SIG-M5 treated with dmso at 0.1 percent for 504 hours (cell line): ENCODE results near the gene ARID3C.

ENCODE experiments used
- DNase-seq: peaks from one replicate; lab custom pipeline; 2025; ENCODE audit not compliant: unreplicated experiment; lab: John Stamatoyannopoulos, UW

The ARID3C gene, protein sequence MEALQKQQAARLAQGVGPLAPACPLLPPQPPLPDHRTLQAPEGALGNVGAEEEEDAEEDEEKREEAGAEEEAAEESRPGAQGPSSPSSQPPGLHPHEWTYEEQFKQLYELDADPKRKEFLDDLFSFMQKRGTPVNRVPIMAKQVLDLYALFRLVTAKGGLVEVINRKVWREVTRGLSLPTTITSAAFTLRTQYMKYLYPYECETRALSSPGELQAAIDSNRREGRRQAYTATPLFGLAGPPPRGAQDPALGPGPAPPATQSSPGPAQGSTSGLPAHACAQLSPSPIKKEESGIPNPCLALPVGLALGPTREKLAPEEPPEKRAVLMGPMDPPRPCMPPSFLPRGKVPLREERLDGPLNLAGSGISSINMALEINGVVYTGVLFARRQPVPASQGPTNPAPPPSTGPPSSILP

DNA sequence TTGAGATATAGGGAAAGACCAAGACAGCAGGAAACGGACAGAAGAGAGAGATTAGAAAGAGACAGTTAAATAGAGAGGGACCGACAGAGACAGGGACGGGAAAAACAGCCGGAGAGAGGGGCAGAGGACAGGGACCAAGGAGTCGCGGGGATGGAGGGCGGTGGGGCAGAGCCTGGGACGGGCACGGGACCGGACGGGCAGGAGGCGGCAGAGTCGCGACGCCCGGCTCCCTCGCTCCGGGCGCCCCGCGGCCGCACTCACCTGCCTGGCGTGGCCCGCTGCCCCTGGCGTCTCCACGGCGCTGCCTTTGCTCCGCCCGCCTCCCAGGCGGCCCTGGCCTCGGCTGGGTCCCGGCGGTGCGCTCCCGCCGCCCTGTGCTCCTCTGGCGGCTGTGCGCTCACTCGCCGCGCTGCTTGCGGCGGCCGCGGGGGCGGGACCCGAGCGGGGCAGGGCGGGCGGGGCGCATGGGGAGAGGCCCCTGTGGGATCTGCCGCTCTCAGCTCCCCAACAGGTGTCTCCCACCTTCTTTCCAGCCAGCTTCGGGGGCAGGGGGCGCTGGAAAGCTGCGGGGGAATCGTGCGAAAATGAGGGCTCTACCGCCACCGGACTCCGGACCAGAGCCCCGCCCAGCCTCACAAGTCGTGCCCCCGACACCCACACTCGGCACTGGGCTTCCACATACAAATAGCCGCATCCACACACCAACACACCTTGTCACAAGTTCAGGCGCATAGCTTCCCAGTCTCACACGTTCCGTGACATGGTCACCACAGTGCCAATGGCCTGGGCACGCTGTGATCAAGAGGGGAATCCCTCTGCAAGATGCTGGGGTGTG lies at the start of gene ARID3C:
Gene ARID3C (minus strand): TSS at position 411 of the 835 bp plus-strand sequence. CDS start 1,052 bp downstream, outside the sequence.
- no peak for DNase-seq

DNA sequence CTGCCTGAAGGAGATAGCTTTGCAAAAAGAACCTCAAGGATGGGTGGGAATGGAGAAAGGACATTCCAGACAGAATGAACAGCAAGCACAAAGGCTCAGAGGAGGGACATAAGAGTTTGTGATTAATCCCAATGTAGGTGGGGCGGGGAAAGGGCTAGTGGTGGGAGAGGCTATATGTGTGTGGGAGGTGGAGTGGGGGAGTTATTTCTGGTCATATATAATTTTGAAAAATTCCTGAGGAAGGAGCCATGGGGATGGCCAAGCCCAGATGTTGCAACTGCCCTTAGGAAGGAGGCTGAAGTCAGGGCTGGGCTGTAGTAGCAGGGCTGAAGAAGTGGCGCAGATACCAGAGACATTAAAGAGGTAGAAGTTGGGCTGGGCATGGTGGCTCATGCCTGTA lies 47.0 kb upstream of the ARID3C start:
- DNase-seq: no peak

DNA sequence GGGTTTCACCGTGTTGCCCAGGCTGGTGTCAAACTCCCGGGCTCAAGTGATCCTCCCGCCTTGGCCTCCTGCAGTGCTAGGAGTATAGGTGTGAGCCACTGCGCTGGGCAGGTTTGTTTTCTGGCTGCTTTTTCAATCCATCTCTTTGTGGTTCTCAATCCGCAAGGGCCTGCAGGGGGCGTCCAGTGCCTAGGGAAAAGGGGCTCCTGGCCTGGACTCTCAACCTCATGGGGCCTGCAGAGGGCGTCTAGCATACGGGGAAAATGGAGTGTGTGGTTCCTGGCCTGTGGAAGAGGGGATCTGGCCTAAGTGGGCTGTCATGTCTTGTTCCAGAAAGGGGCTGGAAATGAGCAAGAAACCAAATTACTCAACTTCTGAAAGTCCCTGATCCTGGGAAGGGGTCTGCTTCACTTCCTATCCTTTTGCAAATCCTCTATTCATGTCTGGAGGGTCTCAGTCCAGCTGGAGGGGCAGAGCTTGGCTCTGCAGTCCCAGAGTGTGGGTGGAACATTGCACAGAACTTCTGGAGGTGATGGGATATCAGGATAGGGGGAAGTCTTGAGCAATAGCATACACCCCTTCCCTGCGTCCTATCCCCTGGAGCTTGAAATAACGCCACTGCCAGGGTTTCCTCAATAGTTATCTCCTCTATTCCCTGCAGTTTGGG lies 46.3 kb upstream of the ARID3C start:
- DNase-seq: peak; percentile 80

DNA sequence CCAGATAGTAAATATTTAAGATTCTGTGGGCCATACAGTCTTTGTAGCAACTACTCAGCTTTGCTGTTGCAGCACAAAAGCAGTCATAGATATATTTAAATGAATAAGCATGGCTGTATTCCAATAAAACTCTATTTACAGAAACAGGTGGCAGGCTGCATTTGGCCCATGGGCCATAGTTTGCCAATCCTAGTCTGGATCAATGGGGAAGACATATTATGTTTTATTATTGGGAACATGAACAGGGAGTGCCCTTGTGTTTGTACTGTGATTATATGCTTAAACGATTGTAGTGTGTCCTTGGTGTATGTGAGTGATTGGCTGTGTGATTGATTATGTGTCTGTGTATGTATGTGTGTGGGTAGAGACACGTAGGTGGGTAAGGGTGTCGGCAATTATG lies 45.6 kb upstream of the ARID3C start:
- DNase-seq: no peak

DNA sequence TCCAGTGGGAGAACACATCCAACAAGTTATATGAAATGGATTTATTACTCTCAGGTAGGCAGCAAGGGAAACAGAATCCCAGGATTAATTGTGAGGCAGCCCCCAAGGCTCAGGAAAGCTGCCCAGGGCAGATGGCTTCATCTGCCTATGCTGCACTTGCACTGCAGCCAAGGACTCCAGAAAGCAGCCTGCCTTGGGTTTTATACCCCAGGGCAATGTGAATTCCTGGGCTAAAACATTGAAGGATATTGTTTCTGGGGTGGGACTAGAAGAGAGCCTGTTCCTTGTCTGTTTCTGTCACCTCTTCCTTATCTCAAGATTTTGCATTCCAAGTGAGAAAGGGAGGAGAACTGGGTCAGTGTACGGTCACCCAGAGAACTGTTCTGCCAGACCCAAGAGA lies 42.4 kb upstream of the ARID3C start:
- no peak for DNase-seq

DNA sequence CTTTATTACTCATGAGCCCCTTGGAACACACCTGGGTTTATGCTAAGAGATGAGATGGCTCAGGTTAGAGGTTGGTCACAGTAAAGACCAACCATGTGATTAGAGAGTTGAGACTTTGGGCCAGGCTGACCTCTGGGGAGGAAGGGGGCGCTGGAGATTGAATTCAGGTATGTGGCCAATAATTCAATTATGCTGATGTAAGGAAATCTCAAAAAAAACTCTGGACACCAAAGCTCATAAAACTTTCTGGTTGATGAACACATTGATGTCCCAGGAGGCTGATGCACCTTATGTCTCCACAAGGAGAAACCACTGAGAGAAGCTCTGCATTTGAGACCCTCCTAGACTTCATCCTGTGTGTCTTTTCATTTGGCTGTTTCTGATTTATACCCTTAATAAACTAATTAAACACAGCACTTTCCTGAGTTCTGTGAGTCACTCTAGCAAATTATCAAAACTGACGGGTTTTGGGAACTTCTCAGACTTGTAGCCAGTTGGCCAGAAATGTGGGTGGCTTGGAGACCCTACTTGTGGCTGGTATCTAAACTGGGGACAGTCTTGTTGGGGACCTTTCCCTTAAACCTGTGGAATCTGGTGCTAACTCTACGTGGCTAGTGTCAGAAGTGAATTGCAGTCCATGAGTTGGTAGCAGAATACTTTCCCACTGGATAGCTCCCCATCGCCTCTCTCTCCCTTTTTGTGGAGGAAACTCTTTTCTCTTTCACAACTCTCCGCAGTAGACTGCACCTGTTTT lies 41.1 kb upstream of the ARID3C start:
- no peak for DNase-seq

DNA sequence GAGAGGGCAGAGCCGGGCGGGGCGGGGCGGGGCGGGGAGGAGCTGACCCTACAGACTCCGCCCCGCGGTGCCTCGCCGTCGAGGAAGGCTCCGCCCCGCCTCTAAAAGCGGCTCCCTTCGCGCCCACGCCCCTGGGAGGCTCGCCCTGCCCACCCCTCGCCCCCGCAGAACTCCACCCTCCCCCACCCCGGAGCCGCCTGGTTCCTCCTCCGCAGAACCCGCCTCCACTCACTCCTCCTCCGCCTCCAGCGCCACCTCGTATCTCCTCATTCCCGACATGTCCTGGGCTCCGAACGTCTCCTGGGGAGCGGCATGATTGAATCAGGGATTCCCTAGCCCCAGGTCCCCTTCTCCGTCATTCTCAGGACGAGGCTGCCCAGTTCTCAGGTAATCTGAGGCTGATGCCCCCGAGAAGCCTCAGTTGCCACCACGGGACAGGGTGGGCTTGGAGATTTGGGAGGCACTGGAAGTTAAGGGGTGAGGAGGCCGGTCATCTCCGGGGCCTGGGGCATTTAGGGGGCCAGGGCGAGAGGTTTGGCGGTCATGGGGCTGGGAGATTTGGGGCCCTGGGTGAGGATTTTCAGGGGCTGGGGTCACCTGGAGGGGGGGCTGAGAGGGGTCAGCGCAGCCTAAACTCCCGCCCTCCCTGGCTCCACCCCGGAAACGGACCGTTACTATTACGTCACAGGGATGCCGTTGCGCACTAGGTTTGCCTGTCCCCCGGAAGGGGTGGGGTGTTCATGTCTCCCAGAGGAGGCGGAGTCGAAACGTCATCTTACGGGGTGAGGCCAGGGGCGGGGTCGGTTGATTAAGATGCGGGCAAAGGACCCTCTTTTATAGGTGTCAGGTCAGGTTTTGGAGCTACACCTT lies 36.8 kb upstream of the ARID3C start:
- DNase-seq: peak; percentile 89

DNA sequence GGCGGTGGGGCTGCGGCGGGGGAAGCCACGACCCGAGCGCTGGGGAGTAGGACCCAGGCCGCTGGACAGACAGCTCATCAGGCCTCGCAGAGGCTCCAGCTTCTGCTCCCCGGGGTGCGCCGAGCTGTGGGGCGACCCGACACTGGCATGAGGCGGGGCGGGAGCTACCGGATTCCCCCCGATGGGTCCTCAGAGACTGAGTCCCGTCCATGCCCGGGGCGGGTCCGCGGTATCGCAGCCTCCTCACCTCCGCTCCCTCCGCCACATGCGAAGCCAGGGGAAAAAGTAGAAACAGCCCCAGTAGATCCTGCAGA lies 36.2 kb upstream of the ARID3C start:
- DNase-seq: no peak

DNA sequence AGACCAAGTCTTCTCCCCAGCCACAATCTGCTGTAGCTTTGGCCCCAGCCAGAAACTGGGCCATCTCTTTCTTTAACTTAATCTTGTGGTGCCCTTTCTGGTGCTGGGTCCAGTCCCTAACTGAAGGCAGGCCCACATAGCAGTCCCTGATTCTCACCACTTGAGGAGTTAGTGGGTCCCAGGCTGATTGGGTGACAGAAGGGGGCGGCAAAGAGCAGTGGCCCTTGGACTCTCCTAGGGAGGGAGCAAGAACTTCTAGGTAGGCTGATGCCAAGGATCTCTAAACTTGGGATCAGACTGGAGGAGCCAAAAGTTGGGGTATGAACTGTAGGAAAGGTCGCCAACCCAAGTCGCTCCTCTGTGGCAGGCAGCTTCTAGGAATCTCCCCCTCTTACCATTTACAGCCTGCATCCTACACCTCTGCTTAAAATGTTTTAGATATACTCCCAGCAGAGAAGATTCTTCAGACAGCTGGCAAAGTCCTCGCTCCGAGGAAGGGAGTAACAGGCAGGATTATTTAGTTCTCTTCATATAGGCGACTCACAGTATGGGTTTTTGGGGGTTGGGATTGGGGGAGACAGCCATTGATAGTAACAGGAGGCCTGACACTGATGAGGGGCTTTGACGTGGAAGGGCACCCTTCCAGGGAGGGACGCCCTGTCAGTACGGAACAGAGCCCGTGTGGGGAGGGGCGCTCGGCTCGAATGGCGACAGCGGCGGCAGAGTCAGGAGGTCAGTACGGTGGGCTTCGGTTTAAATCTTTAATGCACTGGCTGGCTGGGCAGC lies 35.6 kb upstream of the ARID3C start:
- peak; percentile 80 for DNase-seq

DNA sequence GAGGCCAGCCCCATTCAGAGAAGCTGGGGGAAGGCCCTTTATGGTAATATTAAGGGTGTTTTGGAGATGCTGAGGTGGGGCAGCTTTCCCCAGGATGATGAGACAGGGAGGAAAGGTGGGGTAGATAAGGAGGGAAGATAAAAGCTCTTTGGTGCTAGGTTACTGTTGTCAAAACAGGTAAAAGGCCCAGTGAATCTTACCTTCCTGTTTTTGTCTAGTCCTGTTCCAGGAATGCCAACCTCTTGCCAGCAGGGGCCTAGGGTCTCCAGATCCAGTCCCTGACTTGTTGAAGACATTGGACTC lies 34.4 kb upstream of the ARID3C start:
- no peak for DNase-seq

DNA sequence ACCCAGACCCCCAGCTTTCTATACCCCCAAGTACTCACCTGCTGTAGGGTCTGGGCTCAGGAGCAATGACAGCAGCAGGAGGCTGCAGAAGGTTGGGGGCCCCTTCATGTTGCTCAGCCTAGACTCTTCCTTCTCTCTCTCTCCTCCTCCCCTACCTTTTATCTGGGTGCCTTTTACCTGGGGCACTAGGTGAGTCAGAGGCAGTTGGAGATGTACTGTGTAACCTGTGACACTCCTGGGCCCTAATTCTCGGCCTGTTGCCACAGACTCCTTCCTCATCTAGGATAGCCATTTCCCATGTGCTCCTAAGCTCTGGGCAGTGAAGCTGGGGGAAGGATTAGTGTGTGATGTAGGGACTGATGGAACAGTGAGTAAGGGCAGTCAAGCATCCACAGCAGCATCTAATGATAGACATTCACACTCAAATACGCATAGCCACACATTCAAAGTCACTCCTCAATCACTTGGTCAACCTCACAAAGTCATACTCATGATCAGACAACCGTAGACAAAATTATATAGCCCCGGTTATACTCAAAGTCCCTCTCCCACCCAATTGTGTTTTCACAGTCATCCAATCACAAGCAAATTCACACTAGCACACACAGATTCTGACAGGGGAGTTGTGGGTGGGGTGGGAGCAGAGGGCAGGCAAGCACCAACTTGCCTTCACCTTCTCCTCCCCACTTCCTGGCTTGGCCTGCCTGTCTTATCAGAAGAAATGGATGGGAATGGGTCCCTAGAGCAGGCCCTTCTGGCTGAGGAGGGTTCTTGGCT lies 33.8 kb upstream of the ARID3C start, which contains the start of gene CCL27:
Gene CCL27 (minus strand): TSS at position 132 of the 777 bp plus-strand sequence. CDS start 24 bp downstream, at position 108.
- no peak for DNase-seq

DNA sequence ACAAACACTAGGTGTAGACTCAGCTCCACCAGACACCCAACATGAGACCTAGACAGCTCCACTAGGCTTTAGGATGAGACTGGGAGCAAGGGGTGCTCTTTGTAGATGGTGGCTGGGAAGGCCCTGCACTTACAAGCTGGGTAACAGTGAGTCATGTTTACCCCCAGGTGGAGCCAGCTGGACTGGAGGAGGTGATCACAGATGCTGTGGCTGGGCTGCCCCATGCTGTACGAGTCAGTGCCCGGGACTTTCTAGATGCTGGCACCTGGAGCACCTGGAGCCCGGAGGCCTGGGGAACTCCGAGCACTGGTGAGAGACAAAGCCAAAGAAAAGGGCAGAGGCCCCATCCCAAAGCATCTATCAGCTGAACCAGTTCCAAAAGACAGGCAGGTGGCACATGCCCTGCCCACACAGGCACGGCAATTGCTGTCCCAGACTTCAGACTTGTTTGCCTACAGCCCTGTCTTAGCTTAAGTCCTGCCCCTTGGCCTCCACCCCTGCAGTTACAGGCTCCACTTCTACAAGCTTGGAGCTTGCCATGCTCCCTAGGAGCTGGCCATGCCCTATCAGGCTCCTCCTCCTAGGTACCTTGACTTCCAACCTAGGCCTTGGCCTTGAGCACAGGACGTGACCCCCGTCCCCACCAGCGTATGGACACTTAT lies 30.9 kb upstream of the ARID3C start:
- DNase-seq: no peak

DNA sequence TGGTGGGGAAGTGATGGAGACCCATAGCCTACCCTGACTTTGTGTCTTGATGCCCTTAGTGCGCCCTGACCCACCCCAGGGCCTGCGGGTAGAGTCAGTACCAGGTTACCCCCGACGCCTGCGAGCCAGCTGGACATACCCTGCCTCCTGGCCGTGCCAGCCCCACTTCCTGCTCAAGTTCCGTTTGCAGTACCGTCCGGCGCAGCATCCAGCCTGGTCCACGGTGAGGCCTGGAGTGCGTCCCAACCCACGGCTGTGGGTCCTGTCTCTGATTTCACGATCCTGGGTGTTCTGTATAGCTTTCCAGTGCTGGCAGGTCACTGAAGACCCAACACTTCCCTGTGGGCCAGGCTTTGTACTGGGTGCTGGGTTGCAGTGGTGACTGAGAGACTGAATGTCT lies 29.6 kb upstream of the ARID3C start:
- no peak for DNase-seq

DNA sequence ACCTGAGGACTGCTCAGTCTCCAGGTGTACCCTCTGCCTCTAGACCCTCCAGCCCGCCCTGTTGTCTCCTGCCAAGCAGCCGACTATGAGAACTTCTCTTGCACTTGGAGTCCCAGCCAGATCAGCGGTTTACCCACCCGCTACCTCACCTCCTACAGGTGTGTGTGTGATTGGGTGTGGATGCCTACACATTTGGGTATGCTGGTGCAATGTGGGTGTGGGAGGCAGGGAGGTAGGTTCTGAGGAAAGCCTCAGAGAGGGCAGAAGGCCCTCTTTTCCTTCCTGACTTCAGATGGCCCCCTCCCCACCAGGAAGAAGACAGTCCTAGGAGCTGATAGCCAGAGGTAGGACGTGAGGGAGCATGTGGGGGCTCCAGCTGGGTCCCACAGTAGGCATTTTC lies 28.1 kb upstream of the ARID3C start:
- no peak for DNase-seq

DNA sequence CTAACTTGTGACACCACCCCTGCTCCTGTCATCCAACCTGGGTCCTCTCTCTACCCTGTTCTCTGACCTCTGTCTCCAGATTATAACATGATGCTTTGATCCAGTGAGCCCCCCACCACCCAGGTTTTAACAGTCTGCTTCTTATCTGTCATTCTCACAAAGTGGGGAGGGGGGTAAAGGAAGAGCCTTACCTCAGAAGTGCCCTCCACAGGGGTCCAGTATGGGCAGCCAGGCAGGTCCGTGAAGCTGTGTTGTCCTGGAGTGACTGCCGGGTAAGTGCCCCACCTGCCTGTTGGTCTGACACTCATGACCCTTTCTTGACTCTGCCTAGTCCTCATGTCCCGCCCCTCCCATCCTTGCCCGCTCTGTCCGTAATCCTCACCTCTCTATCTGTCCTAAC lies 26.5 kb upstream of the ARID3C start:
- DNase-seq: no peak

DNA sequence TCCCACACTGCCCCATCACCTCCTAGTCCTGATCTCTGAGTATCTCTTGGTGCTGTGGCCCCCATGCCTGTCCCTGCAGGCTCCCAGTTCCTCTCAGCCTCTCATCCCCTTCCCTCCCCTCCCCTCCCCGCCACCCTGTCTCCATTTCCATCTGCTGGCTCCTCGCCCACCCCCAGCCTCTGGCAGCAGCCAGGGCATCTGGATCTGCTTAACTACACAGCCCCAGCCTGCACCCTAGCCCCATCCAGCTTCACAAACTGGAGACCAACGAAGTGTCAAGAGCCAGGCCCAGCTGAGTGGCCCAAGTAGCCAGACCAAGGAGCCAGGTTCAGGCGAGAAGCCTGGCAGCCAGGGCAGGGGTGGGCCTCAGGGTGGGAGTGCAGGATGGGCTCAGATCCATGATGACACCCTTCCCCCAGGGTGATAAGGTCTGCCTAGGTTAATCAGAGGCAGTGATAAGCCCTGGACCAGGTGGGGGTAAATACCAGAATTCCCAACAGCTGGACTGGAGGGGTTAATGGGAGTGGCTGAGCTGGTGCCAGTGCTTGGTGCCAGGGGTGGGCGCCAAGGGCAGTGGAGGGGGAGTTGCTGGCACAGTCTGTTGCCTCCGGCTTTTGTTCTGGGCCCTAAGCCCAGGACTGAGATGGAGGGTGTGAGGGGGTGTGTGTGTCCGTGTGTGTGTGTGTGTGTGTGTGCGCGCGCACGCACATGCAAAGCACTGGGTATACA lies 25.6 kb upstream of the ARID3C start:
- DNase-seq: no peak
